Ectodermal cell (in vitro differentiated cells): ENCODE data around the gene PBRM1.

ENCODE experiments used
- H3K27ac ChIP-seq: 2 replicates; pipeline ENCODE4 v1.7.0; 2013; ENCODE audit warnings: mild to moderate bottlenecking, low read depth, low read length; ENCODE audit not compliant: insufficient read depth, poor library complexity, severe bottlenecking
- H3K27me3 ChIP-seq: 2 replicates; pipeline ENCODE4 v1.7.0; 2013; ENCODE audit warnings: mild to moderate bottlenecking, low read length; ENCODE audit not compliant: insufficient read depth, control insufficient read depth, poor library complexity, severe bottlenecking
- H3K36me3 ChIP-seq: one replicate; pipeline ENCODE4 v1.7.0; 2013; ENCODE audit warnings: low read length; ENCODE audit not compliant: control insufficient read depth, insufficient read depth
- H3K4me1 ChIP-seq: one replicate; pipeline ENCODE4 v1.7.0; 2013; ENCODE audit warnings: low read length; ENCODE audit not compliant: control insufficient read depth, insufficient read depth
- H3K4me3 ChIP-seq: 2 replicates; pipeline ENCODE4 v1.7.0; 2013; ENCODE audit warnings: low read depth, low read length, control low read depth; ENCODE audit not compliant: insufficient read depth
- H3K9me3 ChIP-seq: 2 replicates; pipeline ENCODE4 v1.7.0; 2013; ENCODE audit warnings: mild to moderate bottlenecking, low read length, moderate library complexity; ENCODE audit not compliant: control insufficient read depth
- WGBS, 2 experiments: methylation state at CpG; one replicate each; pipeline ENCODE4 v1.1.7; 2013; ENCODE audit warnings: missing lambda C conversion rate in 2 of 2; 5-methylcytosine and 5-hydroxymethylcytosine counted together

PBRM1 gene

GRCh38 chr3:52633786-52634185 is 51.9 kb downstream of the PBRM1 start:
- Histone ChIP-seq H3K27ac (no peak overlapping the region), H3K4me1 (no peaks in the 10 kb centered on the region), H3K36me3 (peaks cover 20% of the 10 kb centered on the region), H3K4me3 (no peak overlapping the region), H3K27me3 (no peaks in the 10 kb centered on the region), H3K9me3 (no peaks in the 10 kb centered on the region)
- WGBS, 2 experiments: 92 to 100% methylated on average over 2 of the region's 3 CpGs

GRCh38 chr3:52625041-52625440 is 60.7 kb downstream of the PBRM1 start:
- Histone ChIP-seq H3K4me3 (no peak overlapping the region), H3K27ac (no peak overlapping the region), H3K27me3 (no peaks in the 10 kb centered on the region), H3K9me3 (no peaks in the 10 kb centered on the region), H3K36me3 (peaks cover 37% of the 10 kb centered on the region), H3K4me1 (no peaks in the 10 kb centered on the region)
- 94% methylated on average over 2 of the region's 3 CpGs for WGBS, 2 experiments

GRCh38 chr3:52623234-52623792 is 62.4 kb downstream of the PBRM1 start:
- H3K9me3 ChIP-seq: no peaks in the 10 kb centered on the region
- peaks cover 28% of the 10 kb centered on the region for H3K36me3 ChIP-seq
- H3K27me3 ChIP-seq: no peaks in the 10 kb centered on the region
- no peak overlapping the region for H3K4me3 ChIP-seq
- H3K4me1 ChIP-seq: no peaks in the 10 kb centered on the region
- no peak overlapping the region for H3K27ac ChIP-seq
- 93 to 95% methylated on average over 2 of the region's 2 CpGs for WGBS, 2 experiments

- Histone ChIP-seq H3K36me3 (peaks cover 30% of the 10 kb centered on the region), H3K27me3 (no peaks in the 10 kb centered on the region), H3K4me3 (no peak overlapping the region), H3K4me1 (no peaks in the 10 kb centered on the region), H3K27ac (no peak overlapping the region), H3K9me3 (no peaks in the 10 kb centered on the region)
- 95 to 96% methylated on average over 1 of the region's 2 CpGs for WGBS, 2 experiments
These were observed 65.1 kb downstream of the PBRM1 start for GRCh38 chr3:52620580-52620979.

GRCh38 chr3:52615166-52615565 is 70.5 kb downstream of the PBRM1 start:
- Histone ChIP-seq H3K4me3 (no peak overlapping the region), H3K9me3 (no peaks in the 10 kb centered on the region), H3K27me3 (no peaks in the 10 kb centered on the region), H3K4me1 (no peaks in the 10 kb centered on the region), H3K27ac (no peak overlapping the region), H3K36me3 (peaks cover 24% of the 10 kb centered on the region)

- no peak overlapping the region for H3K4me3 ChIP-seq
- H3K27me3 ChIP-seq: no peaks in the 10 kb centered on the region
- WGBS, 2 experiments: 95 to 98% methylated on average over 3 of the region's 3 CpGs
- no peaks in the 10 kb centered on the region for H3K4me1 ChIP-seq
- no peak overlapping the region for H3K27ac ChIP-seq
- no peaks in the 10 kb centered on the region for H3K9me3 ChIP-seq
- H3K36me3 ChIP-seq: peaks cover 25% of the 10 kb centered on the region
These were observed 71.0 kb downstream of the PBRM1 start for GRCh38 chr3:52614689-52615088.

- H3K36me3 ChIP-seq: peaks cover 11% of the 10 kb centered on the region
- no peak overlapping the region for H3K27ac ChIP-seq
- H3K4me1 ChIP-seq: no peaks in the 10 kb centered on the region
- no peaks in the 10 kb centered on the region for H3K9me3 ChIP-seq
- 95 to 96% methylated on average over 7 to 8 of the region's 8 CpGs for WGBS, 2 experiments
- H3K27me3 ChIP-seq: no peaks in the 10 kb centered on the region
- H3K4me3 ChIP-seq: no peak overlapping the region
These were observed 76.3 kb downstream of the PBRM1 start for GRCh38 chr3:52609316-52609815.

GRCh38 chr3:52608337-52608736 is 77.4 kb downstream of the PBRM1 start:
- Histone ChIP-seq H3K27me3 (no peaks in the 10 kb centered on the region), H3K27ac (no peak overlapping the region), H3K36me3 (peaks cover 13% of the 10 kb centered on the region), H3K4me1 (no peaks in the 10 kb centered on the region), H3K4me3 (no peak overlapping the region), H3K9me3 (no peaks in the 10 kb centered on the region)
- 98 to 100% methylated on average over 1 to 2 of the region's 2 CpGs for WGBS, 2 experiments

GRCh38 chr3:52606373-52607085 is 79.2 kb downstream of the PBRM1 start:
- Histone ChIP-seq H3K4me3 (no peak overlapping the region), H3K36me3 (peaks cover 24% of the 10 kb centered on the region), H3K27me3 (no peaks in the 10 kb centered on the region), H3K9me3 (no peaks in the 10 kb centered on the region), H3K4me1 (no peaks in the 10 kb centered on the region), H3K27ac (no peak overlapping the region)
- WGBS, 2 experiments: 92 to 94% methylated on average over 4 of the region's 5 CpGs

- Histone ChIP-seq H3K27ac (no peak overlapping the region), H3K4me1 (no peaks in the 10 kb centered on the region), H3K4me3 (no peak overlapping the region), H3K27me3 (no peaks in the 10 kb centered on the region), H3K36me3 (peaks cover 40% of the 10 kb centered on the region), H3K9me3 (no peaks in the 10 kb centered on the region)
These were observed 85.5 kb downstream of the PBRM1 start for GRCh38 chr3:52600258-52600657.
